HK-2 (cell line): ENCODE data around the gene EFCAB8.

ENCODE experiments used
- DNase-seq: peaks from one replicate; pipeline ENCODE4 v3.0.0-alpha.2; 2018; ENCODE audit not compliant: unreplicated experiment

Gene EFCAB8

GRCh38 chr20:32986331-32986966 lies 127.7 kb downstream of the EFCAB8 start:
- DNase-seq: no peak

DNA sequence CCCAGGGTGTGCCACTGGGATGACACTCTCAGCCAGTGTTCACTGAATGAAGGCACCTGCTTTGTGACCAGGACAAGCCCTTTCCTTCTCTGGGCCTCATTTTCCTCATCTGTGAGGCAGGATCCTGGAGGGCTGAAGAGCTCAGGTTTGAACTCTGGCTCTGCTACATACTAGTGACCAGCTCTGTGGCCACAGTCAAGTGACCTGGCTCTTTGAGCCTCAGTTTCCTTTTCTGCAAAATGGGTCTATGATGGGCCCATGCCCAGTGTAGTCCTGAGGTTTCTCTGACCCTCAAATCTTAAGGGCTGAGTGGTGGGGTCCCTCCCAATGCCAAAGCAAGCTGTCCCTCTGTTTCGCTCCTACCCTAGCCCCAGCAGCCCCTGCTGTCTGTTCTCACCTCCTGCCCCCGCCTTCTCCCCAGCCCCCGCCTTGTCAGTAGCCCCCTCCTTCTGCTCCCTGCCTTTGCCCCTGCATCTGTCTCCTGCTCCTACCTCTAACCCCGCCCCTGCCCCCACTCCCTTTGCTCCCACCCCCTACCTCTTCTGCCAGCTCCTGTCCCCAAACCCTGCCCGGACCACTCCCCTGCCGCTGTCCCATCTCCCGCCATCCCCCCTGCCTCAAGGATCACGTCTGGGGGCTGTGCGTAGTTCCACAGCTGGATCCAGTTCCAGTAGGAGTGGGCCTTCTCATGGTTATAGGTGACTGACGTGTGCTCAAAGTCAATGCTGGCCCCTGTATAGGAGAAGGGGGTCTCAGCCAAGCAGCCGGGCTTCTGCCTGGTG lies 128.5 kb downstream of the EFCAB8 start:
- no peak for DNase-seq

DNA sequence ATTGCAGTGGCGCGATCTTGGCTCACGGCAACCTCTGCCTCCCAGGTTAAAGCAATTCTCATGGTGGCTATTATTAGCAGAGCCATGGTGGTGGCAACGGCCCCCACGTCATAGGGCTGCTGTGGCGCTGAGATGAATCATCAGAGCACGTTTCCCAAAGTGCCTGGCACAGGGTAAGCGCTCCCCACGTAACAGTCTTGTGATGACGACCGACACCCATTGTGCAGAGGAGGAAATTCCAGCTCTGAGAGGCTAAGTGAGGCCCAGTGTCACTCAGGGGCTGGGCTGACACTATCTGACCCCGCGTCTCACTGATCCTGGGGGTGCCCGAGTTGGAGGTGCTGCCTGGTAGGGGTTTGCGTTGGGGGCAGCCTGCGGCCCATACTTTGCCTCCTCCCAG lies 129.3 kb downstream of the EFCAB8 start:
- DNase-seq: no peak

DNA sequence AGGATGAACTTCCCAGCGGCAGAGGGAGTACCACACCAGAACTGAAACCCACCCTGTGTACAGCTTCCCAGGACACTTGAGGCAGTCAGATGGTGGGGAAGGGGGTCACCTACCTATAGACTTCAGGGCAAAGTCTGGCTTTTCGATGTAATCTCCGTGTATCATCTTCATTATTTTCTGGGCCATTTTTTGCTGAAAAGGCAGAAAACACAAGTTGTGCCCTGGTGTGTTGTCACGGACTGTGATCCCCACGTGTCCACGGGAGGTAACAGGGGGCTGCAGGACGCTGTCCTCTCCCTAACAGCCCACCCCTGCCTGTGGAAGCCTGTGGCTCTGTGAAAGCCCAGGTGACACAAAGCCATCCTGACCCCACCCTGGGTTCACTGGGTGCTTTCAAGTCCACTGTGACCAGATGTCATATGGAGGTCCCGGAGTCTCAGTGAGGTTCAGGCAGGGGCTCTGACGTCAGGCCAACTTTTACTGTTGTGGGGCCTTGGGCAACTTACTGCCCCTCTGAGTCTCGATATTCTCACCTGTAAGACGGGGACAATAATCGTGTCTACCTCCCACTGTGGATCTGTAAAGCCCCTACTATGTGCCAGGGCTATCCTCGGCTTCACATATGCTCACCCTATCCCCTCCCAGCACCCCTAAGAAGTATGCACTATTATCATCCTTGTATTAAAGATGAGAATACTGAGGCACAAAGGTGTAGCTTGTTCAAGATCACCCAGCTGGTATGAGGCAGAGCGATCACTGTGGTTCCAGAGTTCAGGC lies 131.0 kb downstream of the EFCAB8 start:
- DNase-seq: no peak

GRCh38 chr20:32990426-32990825 lies 131.7 kb downstream of the EFCAB8 start:
- no peak for DNase-seq

DNA sequence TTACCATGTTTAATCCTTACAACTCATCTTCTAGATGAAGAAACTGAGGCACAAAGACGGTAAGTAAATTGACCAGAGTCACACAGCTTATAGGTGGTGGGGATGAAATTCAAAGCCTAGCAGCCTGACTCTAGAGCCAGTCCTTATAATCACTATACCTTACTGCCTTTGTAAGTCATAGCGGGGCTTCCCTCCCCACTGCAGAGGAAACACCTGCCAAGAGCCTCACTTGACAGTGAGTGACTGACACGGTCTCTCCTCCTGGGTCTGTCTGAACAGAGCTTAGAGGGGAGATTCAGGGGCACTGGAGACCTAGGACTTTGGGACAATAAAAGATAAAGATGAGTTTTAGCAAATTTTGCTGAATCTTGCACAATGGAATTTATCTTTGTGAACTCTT lies 132.7 kb downstream of the EFCAB8 start:
- DNase-seq: no peak

DNA sequence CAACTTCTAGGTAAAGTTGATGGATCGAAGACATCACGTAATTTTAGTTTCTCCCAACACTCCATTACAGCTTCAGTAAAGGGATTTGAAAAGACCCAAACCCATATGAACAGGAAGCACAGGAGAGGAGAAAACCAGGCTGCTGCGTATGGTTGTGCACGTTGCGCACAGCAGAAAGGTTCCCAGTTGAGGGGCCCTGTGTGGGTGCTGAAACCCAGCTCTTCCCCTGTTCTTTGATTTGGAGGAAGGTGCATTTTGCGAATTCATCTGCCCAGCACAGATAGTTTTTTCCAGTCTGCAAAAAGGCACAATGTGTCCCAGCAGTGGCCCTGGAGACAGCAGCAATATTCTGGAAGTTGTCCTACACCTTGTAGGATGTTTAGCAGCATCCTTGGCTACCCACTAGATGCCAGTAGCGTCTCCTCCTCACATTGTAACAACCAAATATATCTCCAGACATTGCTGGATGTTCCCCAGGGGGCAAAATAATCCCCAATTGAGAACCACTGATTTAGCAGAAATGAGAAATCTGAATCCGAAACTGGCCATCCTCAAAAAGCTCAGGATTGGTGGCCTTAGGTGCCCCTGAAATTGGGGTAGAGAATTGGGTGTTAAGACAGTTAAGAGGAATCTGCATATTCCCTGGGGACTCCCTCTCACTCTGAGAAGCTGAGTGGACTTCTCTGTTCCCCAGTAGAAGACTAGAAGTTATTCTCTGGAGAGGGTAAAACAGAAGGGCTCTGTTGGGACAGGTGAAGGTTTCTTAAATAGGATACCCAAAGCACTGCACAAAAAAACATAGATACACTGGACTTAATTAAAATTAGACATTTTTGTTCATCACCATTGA lies 133.3 kb downstream of the EFCAB8 start:
- no peak for DNase-seq

- DNase-seq: no peak
Measured at GRCh38 chr20:32993496-32994050, 134.8 kb downstream of the EFCAB8 start.

DNA sequence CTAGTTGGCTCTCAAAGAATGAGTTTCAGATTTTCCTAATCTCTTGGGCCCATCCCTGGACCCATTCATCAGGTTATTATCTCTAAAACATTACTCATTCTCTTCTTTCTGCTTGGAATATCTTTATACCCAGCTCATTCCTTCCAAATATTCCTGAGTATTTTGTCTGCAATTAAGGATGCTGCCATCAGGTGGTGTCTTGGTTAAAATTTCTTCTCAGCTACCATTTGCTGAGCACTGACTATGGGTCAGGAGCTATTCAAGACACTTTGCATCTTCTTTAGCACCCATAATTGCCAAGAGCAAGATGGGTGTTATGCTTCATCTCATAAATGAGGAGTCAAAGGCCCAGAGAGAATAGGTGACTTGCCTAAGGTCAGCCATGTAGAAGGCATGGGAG lies 137.1 kb downstream of the EFCAB8 start:
- no peak for DNase-seq

GRCh38 chr20:32997431-32997830 lies 138.7 kb downstream of the EFCAB8 start:
- DNase-seq: no peak

GRCh38 chr20:32999603-33000250 lies 141.0 kb downstream of the EFCAB8 start:
- DNase-seq: no peak

- no peak for DNase-seq
Measured at GRCh38 chr20:33000802-33001466, 142.2 kb downstream of the EFCAB8 start.

- no peak for DNase-seq
Measured at GRCh38 chr20:33002087-33002808, 143.5 kb downstream of the EFCAB8 start.

DNA sequence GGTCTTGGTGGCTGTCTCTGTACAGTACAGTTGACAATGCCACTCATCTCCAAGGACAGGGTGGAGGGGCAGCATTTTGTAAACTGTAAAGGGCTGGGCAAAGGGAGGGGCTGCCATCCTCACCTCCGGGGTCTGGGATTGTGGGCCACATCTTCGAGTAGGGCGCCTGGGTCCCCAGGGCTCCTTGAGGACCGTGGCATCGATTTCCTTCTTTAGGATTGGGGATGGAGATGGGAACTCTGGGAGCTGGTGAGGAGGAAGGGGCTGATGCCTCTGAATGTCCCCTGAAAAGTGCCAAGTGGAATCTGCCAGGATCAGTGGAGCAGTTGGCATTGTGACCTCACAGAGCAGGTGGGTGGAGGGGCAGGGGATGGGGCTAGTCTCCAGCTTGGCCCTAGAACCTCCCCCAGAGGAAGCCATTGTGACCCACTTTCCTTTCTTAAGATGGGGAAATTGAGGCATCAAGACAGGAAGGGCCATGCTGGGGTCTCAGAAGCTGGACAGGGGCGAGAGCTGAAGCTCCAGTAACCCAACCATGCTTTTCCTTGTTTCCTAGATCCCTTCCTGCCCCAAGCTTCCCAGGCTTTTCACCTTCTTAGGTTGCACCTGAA lies 145.5 kb downstream of the EFCAB8 start, which contains the start of gene SUN5:
Gene SUN5 (minus strand): TSS at position 293 of the 611 bp plus-strand sequence. CDS start 93 bp downstream, at position 200.
- DNase-seq: no peak

DNA sequence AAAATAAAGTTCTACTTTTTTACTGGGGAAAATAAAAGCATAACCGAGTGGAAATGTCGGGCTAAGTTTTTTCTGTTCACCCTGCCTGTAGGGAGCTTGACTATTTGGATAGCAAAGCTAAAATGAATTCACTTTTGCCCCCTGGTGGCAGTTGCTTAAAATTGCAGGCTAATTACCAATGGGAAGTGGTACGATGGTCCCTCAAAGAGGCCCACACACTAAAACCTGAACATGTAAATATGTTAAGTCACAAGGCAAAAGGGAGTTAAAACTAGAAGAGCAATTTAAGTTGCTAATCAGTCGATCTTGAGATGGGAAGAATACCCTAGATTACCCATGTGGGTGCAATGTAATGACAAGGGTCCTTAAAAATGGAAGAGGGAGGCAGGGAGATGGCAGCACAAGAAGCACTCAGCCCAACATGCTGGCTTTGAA lies 146.4 kb downstream of the EFCAB8 start:
- peak; percentile 7 for DNase-seq

GRCh38 chr20:33005908-33006775 lies 147.4 kb downstream of the EFCAB8 start:
- no peak for DNase-seq

DNA sequence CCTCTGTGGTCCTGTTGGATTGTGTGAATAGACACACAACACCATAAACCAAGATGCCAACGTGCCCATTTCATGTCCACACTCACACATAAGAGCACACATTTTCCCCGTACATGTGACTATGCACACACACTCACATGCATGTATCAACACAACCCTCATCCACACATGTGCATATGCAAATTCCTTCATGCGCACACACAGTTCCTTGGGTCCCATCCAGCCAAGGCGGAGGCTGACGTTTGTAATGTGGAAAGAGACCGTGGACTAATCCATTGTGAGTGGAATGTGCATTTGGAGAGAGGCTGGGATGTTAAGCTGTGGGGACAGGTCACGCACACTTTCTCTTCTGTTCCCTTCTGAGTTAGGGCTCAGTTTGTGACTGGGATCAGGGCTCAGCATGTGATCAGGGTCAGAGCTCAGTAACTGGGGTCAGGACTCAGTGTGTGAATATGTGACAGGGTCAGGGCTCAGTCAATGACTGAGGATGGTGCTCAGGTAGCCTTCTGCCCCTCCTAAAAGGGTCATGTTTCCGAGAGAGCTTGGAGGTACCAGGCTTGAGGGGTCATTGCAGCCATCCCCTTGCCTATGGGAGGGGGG lies 148.2 kb downstream of the EFCAB8 start:
- DNase-seq: no peak
